ENCODE data around the gene AREL1.

DNA sequence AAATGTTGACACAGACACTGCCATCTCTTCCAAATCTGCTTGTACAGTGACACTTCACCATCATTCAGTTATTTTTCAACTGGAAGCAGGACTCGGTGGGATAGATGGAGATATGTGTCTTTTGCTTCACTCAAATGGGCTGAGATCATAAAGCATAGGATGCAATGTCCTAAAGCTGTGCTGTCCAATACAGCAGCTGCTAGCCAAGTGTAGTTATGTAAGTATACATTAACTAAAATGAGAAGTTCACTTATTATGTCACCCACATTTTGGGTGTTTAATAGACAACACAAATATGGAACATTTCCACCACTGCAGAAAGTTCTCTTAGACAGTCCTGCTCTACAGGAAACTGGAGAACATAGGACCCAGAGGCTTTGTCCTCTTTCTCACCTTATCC, 43.6 kb downstream of the AREL1 start:
- TF ChIP-seq POLR2A (IDR thresholded peaks at IDR 0.05) = no peak
- TF ChIP-seq, protein P1, sequence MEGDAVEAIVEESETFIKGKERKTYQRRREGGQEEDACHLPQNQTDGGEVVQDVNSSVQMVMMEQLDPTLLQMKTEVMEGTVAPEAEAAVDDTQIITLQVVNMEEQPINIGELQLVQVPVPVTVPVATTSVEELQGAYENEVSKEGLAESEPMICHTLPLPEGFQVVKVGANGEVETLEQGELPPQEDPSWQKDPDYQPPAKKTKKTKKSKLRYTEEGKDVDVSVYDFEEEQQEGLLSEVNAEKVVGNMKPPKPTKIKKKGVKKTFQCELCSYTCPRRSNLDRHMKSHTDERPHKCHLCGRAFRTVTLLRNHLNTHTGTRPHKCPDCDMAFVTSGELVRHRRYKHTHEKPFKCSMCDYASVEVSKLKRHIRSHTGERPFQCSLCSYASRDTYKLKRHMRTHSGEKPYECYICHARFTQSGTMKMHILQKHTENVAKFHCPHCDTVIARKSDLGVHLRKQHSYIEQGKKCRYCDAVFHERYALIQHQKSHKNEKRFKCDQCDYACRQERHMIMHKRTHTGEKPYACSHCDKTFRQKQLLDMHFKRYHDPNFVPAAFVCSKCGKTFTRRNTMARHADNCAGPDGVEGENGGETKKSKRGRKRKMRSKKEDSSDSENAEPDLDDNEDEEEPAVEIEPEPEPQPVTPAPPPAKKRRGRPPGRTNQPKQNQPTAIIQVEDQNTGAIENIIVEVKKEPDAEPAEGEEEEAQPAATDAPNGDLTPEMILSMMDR (IDR thresholded peaks at IDR 0.05) = no peak

All from testis (tissue), 2 donors.